ENCODE data around the gene RAP1GAP.

DNA sequence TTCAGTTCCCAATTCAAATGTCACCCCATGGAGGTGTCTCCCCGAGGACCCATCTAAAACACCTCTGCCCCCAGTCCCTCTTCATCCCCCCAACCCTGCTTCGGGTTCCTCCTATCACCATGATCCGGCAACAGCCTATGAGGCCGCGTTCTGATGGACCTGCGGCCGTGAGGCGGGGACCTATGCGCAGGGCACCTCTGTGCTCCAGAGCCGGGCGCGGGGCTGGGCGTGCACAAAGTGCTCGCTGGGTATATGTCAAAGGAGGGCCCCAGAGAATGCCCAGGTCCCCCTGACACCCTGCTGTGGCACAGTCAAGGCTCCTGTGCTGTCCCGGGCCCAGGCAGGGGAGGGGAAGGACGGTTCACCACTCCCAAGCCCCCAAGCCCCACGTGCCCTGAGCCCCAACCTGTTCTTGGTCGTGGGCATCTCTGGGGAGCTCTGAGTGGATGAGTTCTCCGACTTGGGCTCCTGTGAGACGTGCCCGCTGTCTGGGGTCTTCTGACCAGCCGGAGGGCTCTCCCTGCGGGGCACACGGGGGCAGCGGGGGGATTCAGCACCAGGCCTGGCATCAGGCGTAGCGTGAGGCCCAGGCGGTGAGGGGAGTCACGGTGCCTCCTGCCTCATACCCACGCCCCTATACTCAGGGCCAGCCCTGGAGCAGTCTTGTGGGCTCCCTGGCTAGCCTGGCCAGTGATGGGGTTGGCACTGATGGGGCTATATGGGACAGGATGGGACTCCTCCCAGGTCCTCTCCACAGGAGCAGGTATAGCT lies 67.7 kb downstream of the RAP1GAP start:
- TF ChIP-seq, protein P1, sequence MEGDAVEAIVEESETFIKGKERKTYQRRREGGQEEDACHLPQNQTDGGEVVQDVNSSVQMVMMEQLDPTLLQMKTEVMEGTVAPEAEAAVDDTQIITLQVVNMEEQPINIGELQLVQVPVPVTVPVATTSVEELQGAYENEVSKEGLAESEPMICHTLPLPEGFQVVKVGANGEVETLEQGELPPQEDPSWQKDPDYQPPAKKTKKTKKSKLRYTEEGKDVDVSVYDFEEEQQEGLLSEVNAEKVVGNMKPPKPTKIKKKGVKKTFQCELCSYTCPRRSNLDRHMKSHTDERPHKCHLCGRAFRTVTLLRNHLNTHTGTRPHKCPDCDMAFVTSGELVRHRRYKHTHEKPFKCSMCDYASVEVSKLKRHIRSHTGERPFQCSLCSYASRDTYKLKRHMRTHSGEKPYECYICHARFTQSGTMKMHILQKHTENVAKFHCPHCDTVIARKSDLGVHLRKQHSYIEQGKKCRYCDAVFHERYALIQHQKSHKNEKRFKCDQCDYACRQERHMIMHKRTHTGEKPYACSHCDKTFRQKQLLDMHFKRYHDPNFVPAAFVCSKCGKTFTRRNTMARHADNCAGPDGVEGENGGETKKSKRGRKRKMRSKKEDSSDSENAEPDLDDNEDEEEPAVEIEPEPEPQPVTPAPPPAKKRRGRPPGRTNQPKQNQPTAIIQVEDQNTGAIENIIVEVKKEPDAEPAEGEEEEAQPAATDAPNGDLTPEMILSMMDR (conservative IDR thresholded peaks at IDR 0.05) = no peak
- no peak for TF ChIP-seq EZH2 (IDR thresholded peaks at IDR 0.05; ENCODE audit: low read depth)

Data from PC-9 (cell line).